Hippocampal formation (tissue), 2 donors: Measurements from ENCODE around the gene CMTM3.
"Not testable (repeated sequence)": the region's sequence is repeated elsewhere in the genome, so short reads cannot be mapped to it uniquely, and the experiment has no call there.

Experiments
- DNase-seq, 2 donors: peaks; one replicate each; lab custom pipeline; 2025; lab: John Stamatoyannopoulos, UW

CMTM3 gene

DNA sequence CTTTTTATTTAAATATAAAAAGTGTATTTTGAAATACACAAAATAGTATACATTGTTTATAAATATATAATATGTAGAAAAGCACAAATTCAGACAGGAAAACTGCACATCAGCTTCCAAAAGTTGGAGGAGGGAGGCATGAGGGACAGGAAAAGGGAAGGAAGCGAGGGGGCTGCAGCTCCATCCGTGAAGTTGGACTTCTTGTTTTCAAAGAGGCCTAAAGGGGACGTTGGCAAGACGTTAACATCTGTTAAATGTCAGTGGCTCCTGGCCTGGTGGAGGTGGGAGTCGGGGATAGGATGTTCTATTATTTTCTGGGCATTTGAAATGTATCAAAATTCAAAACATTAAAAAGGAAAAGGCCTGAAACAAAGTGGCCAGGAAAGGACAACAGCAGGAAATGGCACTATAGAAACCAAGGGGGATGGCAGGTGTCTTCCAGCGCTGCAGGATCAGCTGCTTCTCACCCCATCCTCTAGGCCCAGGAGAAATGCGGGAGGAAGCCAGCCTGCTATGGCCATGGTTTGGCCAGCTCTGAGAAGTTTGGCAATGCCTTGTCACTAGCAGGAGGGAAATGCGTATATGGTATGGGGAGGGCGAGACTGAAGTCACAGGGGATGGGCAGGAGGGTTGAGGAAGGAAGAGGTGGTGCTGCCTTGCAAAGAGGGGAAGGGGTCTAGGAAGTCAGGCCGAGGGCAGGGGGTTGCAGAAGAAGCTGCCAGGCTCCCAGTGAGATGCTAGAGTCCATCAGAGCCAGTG, 18.8 kb upstream of the CMTM3 start:
- no peak for DNase-seq

DNA sequence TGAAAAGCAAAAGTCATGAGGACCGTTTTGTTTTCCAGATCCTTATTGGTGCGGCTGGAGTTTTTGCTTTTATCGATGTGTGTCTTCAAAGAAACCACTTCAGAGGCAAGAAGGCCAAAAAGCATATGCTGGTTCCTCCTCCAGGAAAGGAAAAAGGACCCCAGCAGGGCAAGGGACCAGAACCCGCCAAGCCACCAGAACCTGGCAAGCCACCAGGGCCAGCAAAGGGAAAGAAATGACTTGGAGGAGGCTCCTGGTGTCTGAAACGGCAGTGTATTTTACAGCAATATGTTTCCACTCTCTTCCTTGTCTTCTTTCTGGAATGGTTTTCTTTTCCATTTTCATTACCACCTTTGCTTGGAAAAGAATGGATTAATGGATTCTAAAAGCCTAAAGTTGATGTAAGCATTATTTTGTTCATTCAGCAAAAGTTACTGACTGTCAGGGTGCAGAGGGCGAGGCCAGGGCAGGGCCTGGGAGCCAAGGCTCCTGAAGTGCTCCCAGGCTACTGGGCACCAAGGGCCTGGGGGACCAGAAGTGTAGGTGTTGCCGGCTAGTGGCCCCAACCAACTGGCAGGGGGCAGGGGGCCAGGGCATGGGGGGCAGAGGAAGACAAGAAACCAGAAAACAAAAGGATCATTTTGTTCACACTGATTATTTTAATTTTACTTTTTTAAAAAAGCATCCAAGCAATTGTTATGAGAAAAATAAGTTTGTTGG, 16.5 kb upstream of the CMTM3 start:
- DNase-seq: no peak

DNA sequence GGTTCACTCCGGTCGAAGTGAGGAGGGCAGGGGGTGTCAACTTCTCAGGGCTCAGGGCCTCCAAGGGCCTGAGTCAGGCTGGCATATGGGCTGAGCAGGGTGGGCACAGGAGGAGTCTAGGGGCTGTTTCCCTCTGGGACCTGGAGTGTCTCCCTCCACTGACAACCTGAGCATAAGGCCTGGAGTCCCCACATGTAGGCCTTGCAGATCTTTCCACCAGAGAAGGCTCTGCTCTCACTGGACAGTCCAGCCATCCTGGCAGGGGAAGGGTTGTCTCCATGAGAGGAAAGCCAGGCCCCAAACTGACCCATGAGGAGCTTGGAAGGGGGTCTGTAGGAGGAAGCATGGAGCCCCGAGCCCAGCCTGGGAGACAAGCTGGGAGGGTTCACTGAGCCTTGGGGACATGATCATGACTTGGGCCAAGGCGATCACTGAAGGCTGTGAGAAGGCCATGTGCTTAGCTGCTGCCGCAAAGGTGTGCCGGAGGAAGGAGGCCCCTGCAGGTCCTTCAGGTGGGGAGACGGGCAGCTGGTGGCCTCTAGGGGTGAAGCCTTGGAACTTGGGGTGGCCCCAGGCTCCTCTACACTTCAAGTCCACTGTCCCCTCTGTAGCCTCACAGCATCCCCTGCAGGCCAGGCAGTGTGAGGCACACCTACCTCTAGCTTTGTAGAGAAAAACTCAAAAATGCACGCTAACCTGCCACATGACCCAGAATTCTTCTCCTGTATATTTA, 15.4 kb upstream of the CMTM3 start:
- peak in 1 of 2 donors; percentile 18 for DNase-seq

DNA sequence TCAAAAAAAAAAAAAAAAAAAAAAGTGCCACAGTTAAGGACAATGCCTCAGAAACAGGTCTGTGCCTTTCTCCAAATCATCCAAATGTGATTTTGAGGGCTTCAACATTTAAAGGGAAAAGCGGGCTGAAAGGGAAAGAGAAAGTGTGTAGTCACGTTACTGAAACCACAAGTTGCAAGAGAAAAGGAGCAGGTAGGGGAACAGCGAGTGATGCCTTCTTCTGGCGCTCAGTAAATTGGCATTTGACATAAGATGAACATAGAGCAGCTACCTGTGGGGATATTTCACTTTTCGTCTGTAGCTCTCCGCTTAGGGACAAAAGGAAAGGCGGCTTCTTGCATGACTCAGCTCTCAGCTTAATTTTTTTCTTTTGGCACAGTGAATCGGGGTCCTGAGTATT, 14.2 kb upstream of the CMTM3 start:
- no peak for DNase-seq

DNA sequence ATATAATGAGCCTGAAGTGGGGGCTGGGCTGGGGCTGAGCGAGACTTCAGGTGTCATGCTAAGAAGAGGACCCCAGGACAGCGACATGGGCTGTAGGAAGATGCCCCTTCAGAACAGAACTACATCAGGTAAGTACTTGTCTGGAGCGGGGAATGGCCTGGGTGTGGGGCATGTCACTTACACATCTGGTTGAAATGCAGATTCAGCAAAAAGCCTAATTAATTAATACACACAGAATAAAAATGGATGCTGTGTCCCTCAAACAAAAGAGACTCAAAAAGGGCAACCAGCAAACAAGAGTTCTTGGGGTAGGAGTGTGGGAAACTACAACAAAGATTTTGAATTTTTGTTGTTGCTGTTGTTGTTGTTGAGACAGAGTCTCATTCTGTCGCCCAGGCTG, 13.5 kb upstream of the CMTM3 start:
- no peak for DNase-seq

DNA sequence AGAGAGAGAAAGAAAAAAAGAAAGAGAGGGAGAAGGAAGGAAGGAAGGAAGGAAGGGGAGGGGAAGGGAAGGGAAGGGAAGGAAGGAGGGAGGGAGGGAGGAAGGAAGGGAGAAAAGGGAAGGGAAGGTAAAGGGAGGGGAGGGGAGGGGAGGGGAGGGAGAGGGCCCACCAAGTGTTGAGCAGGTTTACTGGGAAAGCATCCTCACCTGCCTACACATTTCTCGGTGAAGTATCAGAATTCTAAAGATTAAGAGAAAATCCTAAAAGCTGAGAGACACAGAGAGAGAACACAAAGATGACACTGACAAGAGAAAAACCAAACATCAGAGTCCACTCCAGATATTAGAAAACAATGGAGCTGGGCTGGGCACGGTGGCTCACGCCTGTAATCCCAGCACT, 12.3 kb upstream of the CMTM3 start:
- no peak for DNase-seq

DNA sequence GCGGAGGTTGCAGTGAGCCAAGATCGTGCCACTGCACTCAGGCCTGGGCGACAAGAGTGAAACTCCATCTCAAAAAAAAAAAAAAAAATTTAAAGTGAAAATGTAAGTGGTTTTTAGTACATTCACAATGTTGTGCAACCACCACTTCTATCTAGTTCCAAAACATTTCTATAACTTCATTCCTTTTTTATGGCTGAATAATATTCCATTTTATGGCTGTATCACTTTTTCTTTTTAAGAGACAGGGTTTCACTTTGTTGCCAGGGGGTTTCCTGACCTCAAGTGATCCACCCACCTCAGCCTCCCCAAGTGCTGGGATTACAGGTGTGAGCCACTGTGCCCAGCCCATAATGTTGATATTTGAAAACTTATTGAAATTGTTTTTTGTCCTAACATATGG, 11.7 kb upstream of the CMTM3 start:
- DNase-seq: no peak

DNA sequence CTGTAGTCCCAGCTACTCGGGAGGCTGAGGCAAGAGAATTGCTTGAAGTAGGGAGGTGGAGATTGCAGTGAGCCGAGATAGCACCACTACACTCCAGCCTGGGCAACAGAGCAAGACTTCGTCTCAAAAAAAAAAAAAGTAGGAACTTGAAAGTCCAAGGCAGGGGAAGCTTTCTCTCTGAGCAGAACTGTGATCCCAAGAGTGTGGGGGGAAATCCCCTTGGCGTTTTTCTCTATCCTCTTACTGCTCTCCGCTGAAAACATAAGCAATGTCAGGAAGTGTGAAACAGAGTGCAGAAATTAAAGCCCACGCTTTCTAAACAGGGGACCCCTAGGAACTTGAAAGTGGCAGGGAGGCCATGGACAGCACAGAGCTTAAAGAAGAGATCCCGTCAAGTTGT, 9.8 kb upstream of the CMTM3 start:
- DNase-seq: no peak

DNA sequence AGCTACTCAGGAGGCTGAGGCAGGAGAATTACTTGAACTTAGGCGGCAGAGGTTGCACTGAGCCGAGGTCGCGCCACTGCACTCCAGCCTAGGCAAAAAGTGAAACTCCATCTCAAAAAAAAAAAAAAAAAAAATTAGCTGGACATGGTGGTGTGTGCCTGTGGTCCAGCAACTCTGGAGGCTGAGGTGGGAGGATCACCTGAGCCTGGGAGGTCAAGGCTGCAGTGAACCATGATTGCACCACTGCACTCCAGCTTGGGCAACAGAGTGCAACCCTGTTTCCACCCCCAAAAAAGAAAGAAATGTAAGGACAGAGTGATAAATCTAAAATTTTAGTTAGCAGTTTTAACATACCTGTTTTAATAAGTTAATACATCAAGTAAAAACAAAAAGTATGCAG, 7.9 kb upstream of the CMTM3 start:
- DNase-seq: not testable (repeated sequence)

DNA sequence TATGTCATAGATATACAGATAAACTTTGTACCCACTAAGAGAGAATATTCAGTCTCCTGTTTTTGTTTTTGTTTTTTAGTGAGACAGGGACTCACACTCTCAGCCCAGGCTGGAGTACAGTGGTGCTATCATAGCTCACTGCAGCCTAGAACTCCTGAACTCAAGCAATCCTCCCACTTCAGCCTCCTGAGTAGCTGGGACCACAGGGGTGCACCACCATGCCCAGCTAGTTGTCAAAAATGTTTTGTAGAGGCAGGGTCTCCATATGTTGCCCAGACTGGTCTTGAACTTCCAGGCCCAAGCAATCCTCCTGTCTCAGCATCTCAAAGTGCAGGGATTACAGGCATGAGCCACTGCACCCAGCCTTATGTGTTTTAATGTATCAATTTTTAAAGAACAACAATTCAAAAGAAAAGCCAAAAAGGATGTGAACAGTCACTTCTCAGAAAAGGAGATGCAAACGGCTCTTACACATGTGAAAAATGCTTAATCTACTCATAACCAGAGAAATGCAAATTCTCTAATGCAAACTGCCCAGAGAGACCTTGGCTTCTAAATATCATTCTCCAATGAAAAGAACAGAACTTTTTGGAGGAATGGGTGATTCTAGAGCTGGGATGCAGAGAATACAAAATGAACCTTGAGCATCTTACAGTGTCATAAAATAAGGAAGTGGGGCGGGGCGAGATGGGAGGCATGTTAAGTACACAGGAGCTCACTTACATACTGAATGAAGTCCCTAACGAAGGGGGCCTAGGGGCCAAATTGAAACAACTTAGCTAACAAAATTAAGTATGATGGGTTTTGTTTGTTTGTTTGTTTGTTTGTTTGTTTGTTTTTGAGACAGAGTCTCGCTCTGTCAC, 7.3 kb upstream of the CMTM3 start:
- DNase-seq: no peak

DNA sequence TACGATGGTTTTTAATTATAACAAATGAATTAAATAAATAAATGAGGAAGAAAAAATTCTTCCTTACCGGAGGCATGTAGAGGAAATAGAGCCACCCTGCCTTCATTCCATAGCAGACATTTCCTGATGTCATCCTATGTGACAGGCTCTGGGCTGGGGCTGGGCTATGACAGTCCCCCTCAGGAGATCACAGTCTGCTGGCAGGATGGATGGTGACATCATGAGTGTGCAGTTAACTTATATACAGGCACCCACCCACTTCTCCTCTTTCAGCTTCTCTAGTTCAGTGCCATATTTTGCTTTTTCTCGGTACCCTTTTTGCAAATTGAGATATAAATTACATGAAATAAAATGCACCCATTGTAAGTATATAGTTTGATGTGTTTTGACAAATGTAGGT, 6.4 kb upstream of the CMTM3 start:
- no peak for DNase-seq

DNA sequence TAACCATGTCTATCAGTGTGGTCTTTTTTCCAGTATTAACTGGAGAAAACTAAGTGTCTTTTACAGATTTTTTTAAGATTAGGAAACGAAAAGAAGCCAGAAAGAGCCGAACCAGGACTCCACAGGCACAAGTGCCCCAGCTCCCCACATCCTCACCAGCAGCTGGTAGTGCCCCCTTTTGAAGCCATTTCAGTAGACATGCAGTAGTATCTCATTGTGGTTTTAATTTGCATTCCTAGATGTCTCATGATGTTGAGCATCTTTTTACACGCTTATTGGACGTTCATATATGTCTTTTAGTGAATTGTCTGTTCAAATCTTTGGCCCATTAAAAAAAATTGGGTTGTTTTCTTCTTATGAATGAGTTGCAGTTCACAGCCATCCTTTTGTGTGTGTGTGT, 4.8 kb upstream of the CMTM3 start:
- DNase-seq: no peak

DNA sequence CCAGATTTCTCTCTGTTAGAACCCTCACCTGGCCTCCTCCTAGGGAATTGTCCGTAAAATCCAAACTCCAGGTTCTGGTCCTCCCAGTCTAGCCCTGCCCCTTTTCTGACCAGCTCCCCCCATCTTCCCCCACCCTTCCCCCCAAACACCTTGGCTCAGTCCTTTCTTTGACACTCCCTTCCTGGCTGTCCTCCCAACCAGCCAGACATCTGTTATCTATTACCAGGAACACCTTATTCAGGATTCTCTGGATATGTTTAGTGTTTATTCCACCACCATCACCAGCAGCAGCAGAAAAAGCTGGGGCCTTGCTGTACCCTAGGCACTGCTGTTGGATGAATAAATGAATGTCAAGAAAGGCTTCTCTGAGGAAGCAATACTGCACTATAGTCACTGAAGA, 4.0 kb upstream of the CMTM3 start:
- DNase-seq: no peak

DNA sequence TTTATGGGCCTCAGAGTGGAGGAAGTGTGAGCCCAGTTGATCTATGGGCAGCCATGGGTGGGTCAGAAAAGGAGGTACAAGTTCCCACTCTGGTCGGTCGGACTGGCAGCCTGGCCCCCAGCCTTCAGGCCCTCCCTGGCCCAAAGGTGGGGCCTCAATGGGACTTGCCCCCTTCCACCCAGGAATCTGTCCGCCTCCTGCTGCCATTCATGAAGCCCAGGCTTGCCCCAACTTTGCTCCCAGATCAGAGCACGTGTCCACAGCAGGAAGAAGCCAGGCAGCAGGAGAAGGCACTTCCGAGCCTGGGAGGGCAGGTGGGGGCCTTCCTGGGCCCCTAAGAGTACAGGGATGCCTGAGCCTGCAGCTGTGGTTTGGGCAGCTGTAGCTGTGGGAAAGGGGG, 3.0 kb upstream of the CMTM3 start:
- no peak for DNase-seq

DNA sequence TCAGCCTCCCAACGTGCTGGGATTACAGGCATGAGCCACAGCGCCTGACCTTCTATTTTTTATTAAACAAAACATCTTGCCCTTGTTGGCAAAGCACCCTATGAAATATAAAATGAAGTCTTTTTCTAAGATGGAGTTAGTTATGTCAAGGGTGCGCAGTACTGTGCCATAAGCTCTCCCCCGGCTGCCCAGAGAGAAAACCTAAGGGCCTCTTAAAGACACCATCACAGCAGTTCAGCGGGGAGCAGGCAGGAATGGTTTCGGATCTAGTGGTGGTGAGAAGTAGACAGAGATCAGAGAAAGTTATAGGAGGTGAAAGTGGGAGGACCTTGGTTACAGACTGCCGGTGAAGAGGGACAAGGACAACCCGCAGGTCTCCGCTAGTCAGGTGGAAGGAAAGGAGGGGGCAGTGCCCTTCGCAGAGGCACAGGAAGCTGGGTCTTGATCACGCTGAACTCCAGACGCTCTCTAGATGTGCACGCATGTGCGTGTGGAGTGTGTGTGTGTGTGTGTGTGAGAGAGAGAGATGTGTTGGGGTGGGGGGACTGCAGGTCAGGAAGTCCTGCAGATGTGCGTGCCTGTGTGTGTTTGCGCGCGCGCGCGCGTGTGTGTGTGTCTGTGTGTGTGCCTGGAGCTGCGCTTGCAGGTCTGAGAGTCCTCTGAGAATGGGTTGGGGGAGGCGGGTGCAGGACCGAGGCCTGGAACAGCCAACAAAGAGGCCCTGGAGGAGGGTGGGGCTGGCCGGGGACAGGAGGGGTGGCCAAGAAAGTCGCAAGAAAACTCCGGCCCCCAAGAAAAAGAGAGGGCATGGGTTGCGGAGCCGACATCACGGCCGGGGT, 748 bp upstream of the CMTM3 start:
- peak in 1 of 2 donors; percentile 35 for DNase-seq

DNA sequence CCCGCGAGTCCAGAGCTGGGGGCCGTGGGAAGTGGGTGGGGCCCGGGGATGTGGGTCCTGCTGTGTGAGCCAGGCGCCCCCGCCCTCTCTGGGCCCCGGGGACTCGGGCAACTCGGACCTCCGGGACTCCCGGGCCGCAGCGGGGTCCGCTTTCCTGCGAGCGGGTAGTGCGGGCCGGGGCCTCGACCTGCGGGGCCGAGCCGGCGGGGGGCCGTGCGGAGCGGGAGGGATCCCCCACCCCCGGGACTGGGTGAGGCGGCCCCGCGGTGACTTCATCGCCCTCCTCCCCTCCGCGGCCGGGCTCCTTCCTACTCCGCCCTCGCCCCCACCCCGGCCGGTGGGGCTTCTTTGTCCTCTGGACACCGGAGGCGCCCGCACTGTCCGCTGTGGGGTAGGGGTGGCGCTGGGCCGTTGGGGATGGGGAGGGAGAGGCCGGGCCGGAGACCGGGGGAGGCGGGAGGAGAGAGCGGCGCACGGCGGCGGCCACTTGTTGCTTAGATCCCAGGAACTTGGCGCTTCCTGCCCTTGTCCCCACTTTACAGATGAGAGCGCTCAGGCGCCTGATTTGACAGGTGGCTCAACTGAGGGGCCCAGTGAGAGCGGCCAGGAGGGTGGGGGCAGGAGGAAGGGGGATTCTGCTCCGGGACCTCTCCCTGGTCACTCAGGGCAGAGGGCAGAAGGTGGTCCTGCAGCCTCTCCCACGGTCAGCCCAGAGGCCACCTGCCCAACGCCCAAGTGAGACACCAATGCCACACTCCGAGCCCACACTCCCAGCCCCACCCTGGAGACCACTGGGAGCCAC, 874 bp downstream of the CMTM3 start:
- no peak for DNase-seq

DNA sequence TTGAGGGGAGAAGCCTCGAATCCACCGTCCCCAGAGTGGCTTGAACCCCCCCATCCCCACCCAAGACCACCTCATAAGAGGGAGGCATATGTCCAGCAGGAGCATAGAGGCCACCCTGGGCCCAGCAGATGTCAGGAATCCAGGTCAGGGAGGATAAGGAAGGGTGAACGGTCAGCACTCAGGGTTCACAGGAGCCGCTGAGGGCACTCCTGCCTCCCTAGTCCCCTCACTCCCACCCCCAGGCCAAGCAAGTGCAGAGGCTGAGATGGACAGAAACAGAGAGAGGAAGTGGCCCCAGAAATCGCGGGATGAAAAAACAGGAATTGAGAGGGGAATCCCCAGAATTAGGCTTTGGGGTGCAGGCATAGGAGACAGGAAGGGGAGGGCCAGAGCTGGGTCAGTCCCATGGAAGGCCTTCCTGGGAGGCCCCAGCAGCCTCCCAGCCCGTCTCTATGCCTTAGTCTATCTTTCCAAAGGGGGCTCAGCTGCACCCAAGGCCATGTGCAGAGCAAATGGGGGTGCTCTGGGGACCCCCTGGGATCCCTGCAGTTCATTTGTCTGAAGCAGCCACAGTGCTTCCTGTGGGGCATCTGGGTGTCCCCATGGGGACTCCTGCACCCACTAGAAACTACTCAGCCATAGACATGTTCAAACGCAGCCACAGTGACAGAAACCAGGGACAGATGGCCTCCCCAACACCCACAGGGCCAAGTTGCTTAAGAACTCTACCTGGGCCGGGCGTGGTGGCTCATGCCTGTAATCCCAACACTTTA, 1.7 kb downstream of the CMTM3 start:
- DNase-seq: no peak

DNA sequence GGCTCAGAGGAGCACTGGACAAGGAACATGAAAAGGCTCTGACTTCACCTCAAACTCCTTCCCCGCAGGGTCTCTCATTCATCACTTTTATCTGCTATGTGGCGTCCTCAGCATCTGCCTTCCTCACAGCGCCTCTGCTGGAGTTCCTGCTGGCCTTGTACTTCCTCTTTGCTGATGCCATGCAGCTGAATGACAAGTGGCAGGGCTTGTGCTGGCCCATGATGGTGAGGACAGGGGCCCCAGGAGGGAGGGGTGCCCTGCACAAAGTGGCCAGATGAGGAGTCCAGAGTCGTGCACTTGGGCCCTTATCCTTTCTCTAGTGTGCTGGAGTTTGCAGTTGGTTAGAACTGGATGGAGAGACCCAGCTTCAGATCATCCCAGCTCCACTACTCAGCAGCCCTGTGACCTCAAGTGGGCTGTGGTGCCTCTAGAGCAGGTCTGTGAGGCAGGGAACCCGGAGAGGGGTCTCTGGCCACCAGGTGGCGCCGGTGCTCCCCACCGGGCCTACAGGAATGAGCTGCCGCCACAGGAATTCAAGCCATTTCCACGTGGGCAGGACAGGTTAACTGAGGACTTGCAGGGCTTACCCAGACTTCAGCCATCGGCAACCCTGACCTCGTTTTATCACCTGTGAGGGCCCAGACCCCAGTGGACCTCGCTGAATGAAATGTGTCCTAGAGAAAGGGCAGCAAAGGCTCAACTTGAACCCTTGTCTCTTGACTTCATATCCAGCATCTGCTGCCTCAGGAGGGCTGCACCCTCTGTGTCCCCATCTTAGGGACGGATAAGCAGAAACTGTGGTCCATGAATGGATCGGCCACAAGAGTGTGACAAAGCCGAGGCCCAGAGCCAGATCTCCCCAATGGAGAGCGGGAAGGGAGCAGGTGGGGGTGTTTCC, 4.0 kb downstream of the CMTM3 start:
- DNase-seq: peak; percentile 46 to 65

DNA sequence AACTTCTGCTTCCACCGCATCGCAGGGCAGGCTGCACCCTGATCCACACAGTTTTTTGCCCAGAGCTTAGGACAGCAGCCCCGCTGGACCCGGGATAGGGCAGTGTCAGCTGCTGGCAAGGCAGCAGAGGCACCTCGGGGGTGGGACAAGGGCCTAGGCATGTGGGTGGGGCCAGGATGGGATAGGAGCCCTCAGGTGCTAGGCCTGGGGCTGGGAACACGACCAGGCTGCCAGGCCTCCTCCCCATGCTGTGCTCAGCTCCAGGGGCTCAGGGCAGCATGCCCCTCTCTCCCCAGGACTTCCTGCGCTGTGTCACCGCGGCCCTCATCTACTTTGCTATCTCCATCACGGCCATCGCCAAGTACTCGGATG, 4.6 kb downstream of the CMTM3 start:
- DNase-seq: no peak
